GM20000 (cell line): ENCODE results near the gene MRPL14.

Experiments used
- DNase-seq: peaks from one replicate; pipeline ENCODE4 v3.0.0; 2012; ENCODE audit warnings: low spot score
- TF ChIP-seq, protein P1 (sequence below): IDR thresholded peaks from 2 replicates; pipeline ENCODE4 v1.5.1; 2012; ENCODE audit warnings: mild to moderate bottlenecking, control low read depth; ENCODE audit errors: extremely low read depth, missing control alignments

The MRPL14 gene

DNA sequence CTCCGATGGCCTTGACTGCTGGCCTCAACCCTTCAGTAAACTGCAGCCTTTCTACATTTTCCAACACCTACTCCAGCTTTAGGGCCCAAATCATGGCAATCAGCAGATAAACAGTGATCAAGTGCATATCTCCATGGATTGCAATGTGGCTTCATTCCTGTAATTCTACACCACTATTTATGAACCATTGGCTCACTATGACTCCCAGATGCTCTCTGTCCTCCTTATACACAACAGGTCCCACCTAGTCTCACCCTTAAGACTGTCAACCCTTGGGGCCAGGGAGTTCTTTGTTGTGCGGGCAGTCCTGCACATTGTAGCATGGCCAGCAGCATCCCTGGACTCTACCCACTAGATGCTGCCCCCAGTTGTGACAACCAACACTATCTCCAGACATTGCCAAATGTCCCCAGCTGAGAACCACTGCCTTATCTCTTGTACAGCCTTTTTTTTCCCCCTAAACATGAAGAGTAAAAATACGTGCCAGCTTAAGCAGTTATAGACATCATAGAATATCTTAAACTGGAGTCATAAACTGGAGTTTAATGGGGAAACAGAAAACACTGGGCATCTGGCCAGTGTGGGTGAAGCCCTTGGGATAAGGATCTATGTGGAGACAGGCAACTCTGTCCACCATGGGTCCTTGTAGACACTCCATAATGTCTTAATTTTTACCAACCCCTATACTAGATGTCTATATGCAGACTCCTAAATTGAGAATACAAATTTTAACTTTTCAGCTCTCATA lies 21.1 kb downstream of the MRPL14 start:
- DNase-seq = no peak
- TF ChIP-seq, protein P1, sequence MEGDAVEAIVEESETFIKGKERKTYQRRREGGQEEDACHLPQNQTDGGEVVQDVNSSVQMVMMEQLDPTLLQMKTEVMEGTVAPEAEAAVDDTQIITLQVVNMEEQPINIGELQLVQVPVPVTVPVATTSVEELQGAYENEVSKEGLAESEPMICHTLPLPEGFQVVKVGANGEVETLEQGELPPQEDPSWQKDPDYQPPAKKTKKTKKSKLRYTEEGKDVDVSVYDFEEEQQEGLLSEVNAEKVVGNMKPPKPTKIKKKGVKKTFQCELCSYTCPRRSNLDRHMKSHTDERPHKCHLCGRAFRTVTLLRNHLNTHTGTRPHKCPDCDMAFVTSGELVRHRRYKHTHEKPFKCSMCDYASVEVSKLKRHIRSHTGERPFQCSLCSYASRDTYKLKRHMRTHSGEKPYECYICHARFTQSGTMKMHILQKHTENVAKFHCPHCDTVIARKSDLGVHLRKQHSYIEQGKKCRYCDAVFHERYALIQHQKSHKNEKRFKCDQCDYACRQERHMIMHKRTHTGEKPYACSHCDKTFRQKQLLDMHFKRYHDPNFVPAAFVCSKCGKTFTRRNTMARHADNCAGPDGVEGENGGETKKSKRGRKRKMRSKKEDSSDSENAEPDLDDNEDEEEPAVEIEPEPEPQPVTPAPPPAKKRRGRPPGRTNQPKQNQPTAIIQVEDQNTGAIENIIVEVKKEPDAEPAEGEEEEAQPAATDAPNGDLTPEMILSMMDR = no peak

DNA sequence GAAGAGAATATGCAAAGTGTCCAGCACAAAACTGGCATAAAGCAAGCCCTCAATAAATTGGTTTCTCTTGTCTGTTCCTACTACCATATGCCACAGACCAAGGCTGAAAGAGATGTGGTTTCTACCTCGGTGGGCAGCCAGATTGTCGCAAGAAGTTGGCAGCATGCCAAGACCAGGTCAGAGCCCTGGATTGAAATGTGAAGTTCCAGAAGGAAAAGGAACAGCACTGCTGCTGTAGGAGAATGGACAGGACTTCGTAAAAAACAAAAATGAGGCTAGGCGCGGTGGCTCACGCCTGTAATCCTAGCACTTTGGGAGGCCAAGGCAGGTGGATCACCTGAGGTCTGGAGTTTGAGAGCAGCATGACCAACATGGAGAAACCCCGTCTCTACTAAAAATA lies 22.1 kb downstream of the MRPL14 start:
- TF ChIP-seq, protein P1 = no peak
- DNase-seq = no peak

DNA sequence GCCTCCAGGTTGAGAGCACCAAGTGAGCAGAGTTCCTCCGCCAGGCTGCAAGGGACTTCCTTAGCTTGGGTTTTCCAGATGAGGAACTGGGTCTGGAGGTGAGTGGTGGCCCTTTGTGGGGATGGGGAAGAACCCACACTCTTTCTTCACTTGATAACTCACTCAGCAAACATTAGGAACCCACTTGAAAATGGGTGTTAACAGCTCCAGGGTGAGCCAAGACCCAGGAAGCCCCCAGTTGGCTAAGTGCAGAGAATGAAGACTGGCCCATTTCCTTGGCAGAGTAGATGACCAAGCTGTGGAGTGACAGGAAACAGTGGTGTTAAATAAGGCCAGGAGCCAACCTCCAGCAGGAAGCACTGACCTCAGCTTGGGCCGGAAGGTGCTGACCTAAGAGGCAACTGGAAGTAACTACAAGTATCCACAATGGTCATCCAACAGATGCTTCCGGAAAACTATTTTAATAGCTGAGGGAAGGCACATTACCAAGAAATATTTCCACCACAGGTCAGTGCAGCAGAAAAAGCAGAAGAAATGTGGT lies 22.7 kb downstream of the MRPL14 start:
- DNase-seq = no peak
- TF ChIP-seq, protein P1 = no peak

DNA sequence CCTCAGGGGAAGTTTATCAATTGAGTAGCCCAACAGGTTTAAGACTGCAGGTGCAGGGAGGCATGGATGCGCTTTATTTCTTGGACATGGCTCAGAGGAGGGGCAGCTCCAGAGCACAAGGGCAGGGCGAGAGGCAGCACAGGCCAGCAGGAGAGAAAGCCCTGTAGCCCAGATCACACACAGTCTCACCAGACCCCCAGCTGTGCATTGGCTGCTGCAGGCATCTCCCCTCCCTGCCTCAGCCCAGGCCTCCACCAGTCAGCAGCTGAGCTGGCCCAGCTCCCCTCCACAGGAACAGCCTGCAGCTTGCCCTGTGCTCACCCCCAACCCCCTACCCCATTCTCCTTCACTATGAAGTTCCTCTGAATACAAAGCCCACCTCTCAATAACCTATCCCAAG lies 24.7 kb downstream of the MRPL14 start:
- no peak for DNase-seq
- TF ChIP-seq, protein P1 = no peak

DNA sequence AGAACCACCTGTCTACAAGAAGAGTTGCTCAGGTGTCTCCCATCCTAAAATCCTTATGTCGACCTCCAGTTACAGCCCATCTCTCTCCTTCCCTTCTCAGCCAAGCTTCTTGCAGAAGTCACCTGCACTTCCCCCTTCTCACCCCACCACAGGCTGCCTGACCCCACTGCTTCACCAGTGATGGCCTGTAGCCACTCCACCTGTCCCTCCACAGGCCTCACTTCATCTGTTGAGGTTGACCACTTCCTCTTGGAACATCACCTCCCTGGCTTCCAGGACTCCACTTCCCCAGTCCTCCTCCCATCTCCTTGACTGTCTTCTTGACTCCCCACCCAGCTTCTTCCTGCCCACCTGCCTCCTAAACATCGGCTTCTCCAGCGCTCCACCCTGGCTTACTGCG lies 25.4 kb downstream of the MRPL14 start:
- no peak for DNase-seq
- TF ChIP-seq, protein P1 = no peak

DNA sequence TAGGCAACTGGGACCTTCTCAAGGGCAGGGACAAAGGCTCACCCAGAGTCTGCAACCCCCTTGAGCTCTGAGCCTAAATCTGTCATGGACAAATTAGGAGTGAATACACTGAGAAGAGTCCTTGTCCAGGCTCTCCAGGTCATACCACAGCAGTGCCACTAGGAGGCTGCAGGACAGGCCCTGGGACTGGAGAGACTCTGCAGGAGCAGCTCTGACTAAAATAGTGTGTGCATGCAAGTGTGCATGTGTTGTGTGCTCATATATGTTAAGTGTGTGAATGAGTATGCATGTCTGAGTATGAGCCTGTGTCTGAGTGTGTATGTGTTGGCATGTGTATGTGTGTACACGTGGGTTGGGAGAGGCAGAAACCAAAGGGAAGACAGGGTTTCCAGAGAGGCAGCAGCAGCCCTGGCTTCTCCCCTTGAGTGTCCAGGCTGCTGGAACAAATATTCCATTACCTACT lies 27.1 kb downstream of the MRPL14 start:
- TF ChIP-seq, protein P1 = no peak
- DNase-seq = no peak

DNA sequence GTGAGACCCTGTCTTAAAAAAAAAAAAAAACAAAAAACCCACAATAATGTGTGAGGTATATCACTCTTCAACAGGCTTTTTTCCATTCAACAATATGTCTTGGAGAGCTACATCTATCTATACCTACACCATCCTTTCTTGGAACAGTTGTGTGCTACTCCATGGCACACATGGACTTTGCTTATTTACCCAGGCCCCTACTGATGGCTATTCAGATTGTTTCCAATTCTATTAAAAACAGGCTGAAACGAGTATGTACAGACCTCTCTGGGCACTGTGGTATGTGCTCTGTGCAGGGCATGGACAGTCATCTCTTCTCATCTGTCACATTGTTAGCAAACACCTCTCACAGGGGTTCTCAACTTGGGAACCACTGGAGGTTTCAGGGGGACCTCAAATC lies 28.1 kb downstream of the MRPL14 start:
- DNase-seq = no peak
- TF ChIP-seq, protein P1 = no peak
